ENCODE data around the gene FSTL3.

GRCh38 chr19:632579-633067, 43.6 kb upstream of the FSTL3 start:
- TF ChIP-seq CTCF (IDR thresholded peaks at IDR 0.05): no peak
- no peak for TF ChIP-seq POLR2A (IDR thresholded peaks at IDR 0.05)
